DMS 273 (cell line): ENCODE data around the gene CACNA2D2.

Experiments
- DNase-seq: peaks from one replicate; lab custom pipeline; 2025; ENCODE audit not compliant: unreplicated experiment; lab: John Stamatoyannopoulos, UW

CACNA2D2 gene

GRCh38 chr3:50503504-50504342 is at the start of gene CACNA2D2:
Gene CACNA2D2, minus strand, starts transcription at chr3:50503634. Its CDS starts 211 bp downstream, at chr3:50503423.
- DNase-seq: peak; percentile 88

GRCh38 chr3:50552598-50552997 is 49.2 kb upstream of the CACNA2D2 start:
- no peak for DNase-seq

- DNase-seq: no peak
Measured at GRCh38 chr3:50551681-50552435, 48.4 kb upstream of the CACNA2D2 start.

- DNase-seq: no peak
Measured at GRCh38 chr3:50551054-50551659, 47.7 kb upstream of the CACNA2D2 start.

- peak; percentile 82 for DNase-seq
Measured at GRCh38 chr3:50550079-50550736, 46.8 kb upstream of the CACNA2D2 start.

GRCh38 chr3:50549226-50549625 is 45.8 kb upstream of the CACNA2D2 start:
- no peak for DNase-seq

GRCh38 chr3:50545781-50546180 is 42.3 kb upstream of the CACNA2D2 start:
- no peak for DNase-seq

GRCh38 chr3:50542177-50543034 is 39.0 kb upstream of the CACNA2D2 start:
- peak; percentile 81 for DNase-seq

- DNase-seq: no peak
Measured at GRCh38 chr3:50539356-50540286, 36.2 kb upstream of the CACNA2D2 start.

GRCh38 chr3:50537421-50538129 is 34.1 kb upstream of the CACNA2D2 start:
- no peak for DNase-seq

GRCh38 chr3:50536471-50537180 is 33.2 kb upstream of the CACNA2D2 start:
- no peak for DNase-seq

- DNase-seq: no peak
Measured at GRCh38 chr3:50534681-50535330, 31.4 kb upstream of the CACNA2D2 start.

GRCh38 chr3:50533807-50534461 is 30.5 kb upstream of the CACNA2D2 start:
- DNase-seq: no peak

- no peak for DNase-seq
Measured at GRCh38 chr3:50533316-50533715, 29.9 kb upstream of the CACNA2D2 start.

- DNase-seq: no peak
Measured at GRCh38 chr3:50532062-50532705, 28.8 kb upstream of the CACNA2D2 start.

- no peak for DNase-seq
Measured at GRCh38 chr3:50531201-50531600, 27.8 kb upstream of the CACNA2D2 start.
